NCI-H1436 treated with DMSO at 0.1 percent for 48 hours (cell line): ENCODE results near the gene COL6A3.

Source experiments
- DNase-seq: peaks from one replicate; lab custom pipeline; 2025; lab: John Stamatoyannopoulos, UW

The COL6A3 gene

GRCh38 chr2:237441605-237442274, 27.8 kb upstream of the COL6A3 start:
- no peak for DNase-seq

GRCh38 chr2:237440819-237441281, 26.9 kb upstream of the COL6A3 start:
- DNase-seq: no peak

- DNase-seq: no peak
These were observed 24.3 kb upstream of the COL6A3 start for GRCh38 chr2:237438080-237438940.

GRCh38 chr2:237437566-237437965, 23.6 kb upstream of the COL6A3 start:
- DNase-seq: no peak

- DNase-seq: no peak
These were observed 22.1 kb upstream of the COL6A3 start for GRCh38 chr2:237435844-237436587.

DNA sequence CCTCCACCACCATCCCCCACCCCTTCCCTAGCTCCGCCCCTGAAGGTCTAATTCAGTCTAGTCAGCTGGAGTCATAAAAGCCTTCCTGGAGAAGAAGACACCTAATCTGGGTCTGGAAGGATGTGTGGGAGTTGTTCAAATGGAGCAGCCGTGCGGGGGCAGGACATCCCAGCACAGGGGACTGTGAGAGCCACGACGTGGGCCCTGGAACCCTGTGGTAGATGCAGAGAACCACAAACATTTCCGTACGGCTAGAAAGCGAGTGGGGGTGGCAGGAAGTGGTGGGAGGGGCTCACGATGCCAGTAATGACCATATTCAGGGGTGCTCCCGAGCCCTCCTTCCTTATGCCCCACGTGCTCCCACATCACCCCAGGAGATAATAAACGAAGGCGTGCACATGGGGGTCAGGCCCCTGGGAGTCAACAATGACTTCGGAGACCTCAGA, 20.9 kb upstream of the COL6A3 start:
- no peak for DNase-seq

GRCh38 chr2:237433920-237434676, 20.1 kb upstream of the COL6A3 start:
- peak; percentile 32 for DNase-seq

DNA sequence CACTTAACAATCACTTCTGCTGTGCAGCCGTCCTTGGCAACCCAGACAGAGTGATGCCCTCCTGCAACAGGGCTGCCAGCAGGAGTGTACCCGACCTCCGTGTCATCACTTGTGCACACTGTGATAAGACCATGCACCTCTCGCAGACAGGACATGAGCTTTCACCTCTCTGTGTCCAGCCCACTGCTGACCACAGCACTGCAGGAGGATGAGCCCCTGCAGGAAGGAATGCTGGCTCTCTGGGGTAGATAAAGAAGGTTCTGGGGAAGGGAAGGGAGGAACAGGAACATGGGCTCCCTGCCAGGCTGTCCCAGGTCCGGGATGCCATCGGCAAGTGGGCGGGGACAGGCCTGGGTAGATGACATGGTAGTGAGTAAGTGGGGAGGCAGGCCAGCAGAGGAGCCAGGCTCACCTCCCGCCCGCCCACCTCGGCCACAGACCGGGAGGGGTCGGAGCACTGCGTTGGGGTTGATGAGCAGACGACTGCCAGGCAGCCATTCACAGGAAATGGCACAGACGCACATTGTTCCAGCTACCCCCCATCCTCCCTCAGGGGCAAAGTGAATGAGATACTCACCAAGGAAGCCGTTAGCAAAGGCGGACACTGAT, 18.6 kb upstream of the COL6A3 start:
- no peak for DNase-seq

DNA sequence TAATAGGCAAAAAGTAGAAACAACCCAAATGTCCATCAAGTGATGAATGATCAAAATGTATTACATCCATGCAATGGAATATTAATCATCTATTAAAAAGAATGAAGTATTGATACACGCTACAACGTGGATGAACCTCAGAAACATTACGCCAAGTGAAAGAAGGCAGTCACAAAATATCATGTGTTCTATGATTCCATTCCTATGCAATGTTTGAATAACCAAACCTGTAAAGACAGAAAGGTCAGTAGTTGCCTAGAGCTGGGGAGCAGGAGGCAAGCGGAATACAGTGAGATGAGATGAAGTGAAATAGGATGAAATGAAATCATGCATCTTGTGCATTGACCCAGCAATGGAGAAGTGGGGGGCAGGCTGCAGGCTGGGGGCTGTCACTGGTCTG, 17.9 kb upstream of the COL6A3 start:
- DNase-seq: no peak

- DNase-seq: no peak
These were observed 17.4 kb upstream of the COL6A3 start for GRCh38 chr2:237431372-237431771.

DNA sequence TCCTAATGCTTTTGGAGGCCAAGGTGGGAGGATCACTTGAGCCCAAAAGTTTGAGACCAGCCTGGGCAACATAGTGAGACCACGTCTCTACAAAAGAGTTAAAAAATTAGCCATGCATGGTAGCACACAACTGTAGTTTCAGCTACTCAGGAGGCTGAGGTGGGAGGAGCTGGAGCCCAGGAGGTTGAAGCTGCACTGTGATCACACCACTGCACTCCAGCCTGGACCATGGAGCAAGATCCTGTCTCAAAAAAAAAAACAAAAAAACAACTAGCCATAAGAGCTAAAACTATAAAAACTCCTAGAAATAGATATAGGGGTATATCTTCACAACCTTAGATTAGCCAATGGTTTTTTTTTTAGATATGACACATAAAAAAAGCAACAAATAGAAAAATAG, 16.9 kb upstream of the COL6A3 start:
- DNase-seq: no peak

- DNase-seq: no peak
These were observed 15.8 kb upstream of the COL6A3 start for GRCh38 chr2:237429753-237430152.

- DNase-seq: no peak
These were observed 14.0 kb upstream of the COL6A3 start for GRCh38 chr2:237427769-237428506.

GRCh38 chr2:237426517-237426916, 12.6 kb upstream of the COL6A3 start:
- no peak for DNase-seq

- DNase-seq: no peak
These were observed 11.4 kb upstream of the COL6A3 start for GRCh38 chr2:237425320-237425719.

DNA sequence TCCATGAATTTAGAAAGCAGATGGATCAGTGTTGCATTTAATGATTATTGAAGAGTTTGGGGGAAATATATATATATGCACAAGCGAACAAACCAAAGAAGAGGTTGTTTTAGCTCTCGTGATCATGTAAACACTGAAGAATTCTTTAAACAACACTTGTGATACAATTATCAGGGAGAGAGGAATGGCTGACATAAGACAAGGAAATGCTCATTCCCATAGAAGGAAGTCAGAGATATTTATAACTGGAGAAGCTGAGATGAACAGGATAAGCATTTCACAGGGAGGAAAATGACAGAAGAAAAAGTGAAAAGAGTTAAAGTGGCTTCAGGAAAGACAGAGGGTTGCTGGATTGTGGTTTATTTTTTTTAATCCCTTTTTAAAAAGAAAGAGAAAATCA, 10.6 kb upstream of the COL6A3 start:
- no peak for DNase-seq

- no peak for DNase-seq
These were observed 9.9 kb upstream of the COL6A3 start for GRCh38 chr2:237423891-237424290.

GRCh38 chr2:237422309-237422708, 8.3 kb upstream of the COL6A3 start:
- DNase-seq: no peak

DNA sequence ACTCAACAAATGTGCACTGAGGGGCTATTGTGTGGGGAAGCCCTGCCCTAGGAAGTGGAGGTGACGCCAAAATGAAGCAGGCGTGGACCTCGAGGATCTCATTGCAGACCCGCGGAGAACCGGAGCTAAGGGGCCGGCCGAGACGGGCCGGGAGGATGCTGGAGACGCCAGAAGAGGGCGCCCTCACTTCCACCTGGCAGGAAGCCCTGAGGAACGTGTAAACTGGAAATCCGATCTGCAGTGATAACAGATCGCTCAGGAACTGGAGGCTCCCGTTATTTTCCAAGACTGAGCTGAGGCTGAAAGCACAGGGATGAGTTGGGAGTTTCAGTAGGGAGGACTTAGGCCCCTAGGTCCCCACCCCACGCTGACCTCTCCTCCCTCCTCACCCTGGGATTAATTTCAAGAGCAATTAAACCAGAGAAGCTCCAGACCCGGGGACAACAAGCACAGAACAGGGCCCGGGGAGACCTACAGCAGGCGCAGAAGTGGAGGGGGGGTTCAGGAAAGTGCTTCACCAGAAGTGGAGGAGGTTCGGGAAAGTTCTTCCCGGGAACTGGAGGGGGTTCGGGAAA, 7.7 kb upstream of the COL6A3 start:
- no peak for DNase-seq

DNA sequence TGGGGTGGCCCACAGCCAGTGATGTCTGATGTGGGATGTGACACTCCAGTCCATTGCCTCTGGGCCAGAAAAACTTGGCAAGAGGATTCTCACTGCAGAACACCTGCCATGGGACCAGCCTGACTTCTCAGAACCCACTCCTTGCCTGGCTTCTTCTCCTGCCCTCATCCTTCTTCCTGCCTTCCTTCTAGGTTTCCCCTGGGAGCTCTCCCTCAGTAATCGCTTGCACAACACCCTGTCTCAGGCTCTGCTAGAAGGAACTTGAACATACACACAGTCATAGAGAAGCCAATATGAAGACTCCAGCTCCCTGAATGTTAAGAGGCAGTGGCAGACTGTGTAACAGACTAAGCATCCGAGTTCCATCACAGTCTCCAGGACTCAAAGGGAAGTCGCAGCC, 4.3 kb upstream of the COL6A3 start:
- no peak for DNase-seq
